GM21367 (cell line): ENCODE results near the gene CLIP1.
"Not testable (repeated sequence)": the region's sequence is repeated elsewhere in the genome, so short reads cannot be mapped to it uniquely, and the experiment has no call there.

Source experiments
- ATAC-seq: cut with Tn5 transposase; IDR thresholded peaks from one replicate; pipeline ENCODE4 v1.9.1; 2021; ENCODE audit not compliant: unreplicated experiment

The CLIP1 gene

GRCh38 chr12:122357536-122357935 is 64.9 kb downstream of the CLIP1 start:
- ATAC-seq, result not testable (repeated sequence)

- ATAC-seq, result not testable (repeated sequence)
Observed at GRCh38 chr12:122356991-122357390, 65.5 kb downstream of the CLIP1 start.

DNA sequence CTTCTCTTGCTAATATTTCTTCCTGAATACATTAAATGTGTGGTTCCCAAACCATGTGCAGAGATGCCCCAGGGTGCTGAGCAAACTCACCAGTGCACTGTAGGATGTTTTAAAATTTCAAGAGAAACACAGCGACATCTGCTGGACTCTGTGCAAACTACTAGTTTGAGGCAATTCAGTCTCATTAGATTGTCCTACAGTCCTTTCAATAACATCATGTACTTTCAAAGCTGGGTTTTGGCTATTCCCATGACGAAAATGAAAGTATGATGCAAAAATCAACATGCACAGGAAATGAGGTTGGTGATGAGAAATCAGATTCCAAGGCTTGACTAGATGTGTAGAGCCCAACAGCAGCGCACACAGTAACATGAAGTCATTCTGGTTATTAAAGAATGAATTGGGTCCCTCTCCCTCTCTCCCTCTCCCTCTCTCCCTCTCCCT is 66.3 kb downstream of the CLIP1 start:
- no peak for ATAC-seq

DNA sequence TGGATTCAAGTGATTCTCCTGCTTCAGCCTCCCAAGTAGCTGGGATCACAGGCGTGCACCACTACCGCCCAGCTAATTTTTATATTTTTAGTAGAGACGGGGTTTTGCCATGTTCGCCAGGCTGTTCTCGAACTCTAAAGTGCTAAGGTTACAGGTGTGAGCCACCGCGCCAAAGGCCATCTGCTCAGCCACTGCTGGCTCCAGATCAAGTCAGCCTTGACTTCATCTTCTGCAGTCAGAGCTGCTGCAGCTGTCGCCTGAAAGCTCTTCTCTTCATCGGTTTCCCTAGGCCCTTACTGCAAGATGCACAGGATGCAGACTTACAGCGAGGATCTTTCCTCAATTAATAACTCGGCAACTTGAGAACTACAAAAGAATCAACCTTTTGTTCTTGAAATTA is 66.8 kb downstream of the CLIP1 start:
- ATAC-seq, result no peak

GRCh38 chr12:122354958-122355641 is 67.4 kb downstream of the CLIP1 start:
- ATAC-seq, result no peak

- ATAC-seq, result no peak
Observed at GRCh38 chr12:122352394-122352793, 70.1 kb downstream of the CLIP1 start.

GRCh38 chr12:122350141-122350848 is 72.2 kb downstream of the CLIP1 start:
- no peak for ATAC-seq

DNA sequence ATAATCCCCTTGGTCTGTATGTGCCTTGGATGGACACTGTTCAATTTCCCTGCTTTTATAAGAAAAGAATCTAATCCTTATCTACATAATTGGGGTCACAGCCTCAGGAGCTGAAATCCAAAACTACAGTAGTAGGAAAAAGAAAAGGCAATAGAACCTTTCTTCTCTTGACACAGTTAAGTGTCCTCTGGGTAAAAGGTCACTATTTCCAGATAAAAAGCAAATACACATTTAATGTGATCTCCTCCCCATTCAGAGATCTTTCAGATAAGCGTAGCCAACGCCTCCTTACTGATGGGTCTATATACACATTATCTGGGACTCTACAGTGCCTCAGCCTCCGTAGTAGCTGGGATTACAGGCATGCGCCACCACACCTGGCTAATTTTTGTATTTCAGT is 73.4 kb downstream of the CLIP1 start:
- no peak for ATAC-seq

DNA sequence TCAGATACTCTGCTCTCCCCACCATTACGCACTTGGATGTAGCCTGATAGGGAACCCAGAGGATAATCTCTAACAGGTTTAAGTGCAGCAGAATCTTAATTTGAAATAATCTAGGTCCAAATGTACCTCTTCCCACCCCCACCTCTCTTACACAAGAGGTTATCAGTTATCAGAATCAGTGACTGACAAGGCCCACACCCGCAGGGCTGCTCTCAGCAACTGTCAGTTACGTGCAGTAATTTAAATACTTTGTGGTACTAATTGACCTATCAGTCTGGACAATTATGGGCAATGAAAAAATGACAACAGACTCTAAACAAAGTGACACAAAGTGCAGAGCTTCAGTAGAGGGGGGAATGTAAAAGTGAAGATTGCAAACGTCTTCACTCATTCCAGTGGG is 74.0 kb downstream of the CLIP1 start:
- ATAC-seq, result no peak

GRCh38 chr12:122346054-122346453 is 76.4 kb downstream of the CLIP1 start:
- ATAC-seq, result no peak

DNA sequence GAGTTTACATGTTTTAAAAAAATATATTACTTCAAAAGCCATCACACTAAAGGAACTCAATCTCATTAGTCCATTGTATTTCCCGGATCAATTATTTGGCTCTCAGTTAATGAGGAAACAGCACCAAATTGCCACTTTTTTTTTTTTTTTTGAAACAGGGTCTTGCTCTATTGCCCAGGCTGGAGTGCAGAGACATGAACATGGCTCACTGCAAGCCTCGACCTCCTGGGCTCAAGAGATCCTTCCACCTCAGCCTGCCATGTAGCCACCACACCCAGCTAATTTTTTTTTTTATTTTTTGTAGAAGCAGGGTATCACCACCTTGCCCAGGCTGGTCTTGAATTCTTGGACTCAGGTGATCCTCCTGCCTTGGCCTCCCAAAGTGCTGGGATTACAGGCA is 77.4 kb downstream of the CLIP1 start:
- no peak for ATAC-seq

DNA sequence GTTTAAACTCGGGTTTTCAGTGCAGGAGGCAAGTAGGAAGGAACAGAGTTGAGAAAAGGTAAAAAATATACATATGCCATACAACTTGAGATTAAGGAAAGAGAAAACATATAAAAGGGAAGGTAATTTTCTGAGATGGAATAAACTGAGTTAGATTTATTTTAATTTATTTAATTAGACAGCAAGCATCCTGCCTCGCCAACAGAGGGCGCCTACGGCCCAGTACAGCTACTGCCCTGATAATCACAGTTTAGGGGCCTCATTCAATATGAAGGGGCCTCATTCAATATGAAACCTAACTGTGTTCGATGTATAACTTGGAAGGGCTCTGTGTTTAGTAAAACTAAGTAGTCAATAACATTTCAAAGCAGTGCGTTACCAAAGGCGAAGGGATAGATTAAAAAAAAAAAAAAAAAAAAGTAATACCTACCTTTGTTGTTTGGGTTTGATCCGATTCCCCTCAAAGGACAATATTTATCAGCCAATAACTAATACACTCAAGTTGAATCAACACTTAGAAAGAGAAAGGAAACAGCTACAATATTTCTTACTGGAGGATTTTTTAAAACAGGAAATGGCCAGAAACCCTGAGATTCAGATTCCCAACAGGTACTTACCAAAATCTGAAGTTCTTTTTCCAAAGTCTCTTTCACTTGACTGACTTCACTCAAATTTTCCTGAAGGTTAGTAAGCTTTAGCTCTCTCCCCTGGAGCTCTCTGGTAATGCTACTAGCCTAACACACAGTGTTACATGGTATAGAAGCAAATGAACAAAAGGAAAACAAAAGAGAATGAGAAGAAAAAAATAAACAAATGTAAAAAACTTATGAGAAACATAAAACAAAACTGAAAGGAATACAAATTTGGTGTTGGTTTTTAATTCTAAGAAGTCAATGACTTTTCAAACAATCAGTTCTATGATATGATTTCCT is 86.2 kb downstream of the CLIP1 start:
- ATAC-seq, result no peak

GRCh38 chr12:122333142-122334087 is 89.1 kb downstream of the CLIP1 start:
- no peak for ATAC-seq

DNA sequence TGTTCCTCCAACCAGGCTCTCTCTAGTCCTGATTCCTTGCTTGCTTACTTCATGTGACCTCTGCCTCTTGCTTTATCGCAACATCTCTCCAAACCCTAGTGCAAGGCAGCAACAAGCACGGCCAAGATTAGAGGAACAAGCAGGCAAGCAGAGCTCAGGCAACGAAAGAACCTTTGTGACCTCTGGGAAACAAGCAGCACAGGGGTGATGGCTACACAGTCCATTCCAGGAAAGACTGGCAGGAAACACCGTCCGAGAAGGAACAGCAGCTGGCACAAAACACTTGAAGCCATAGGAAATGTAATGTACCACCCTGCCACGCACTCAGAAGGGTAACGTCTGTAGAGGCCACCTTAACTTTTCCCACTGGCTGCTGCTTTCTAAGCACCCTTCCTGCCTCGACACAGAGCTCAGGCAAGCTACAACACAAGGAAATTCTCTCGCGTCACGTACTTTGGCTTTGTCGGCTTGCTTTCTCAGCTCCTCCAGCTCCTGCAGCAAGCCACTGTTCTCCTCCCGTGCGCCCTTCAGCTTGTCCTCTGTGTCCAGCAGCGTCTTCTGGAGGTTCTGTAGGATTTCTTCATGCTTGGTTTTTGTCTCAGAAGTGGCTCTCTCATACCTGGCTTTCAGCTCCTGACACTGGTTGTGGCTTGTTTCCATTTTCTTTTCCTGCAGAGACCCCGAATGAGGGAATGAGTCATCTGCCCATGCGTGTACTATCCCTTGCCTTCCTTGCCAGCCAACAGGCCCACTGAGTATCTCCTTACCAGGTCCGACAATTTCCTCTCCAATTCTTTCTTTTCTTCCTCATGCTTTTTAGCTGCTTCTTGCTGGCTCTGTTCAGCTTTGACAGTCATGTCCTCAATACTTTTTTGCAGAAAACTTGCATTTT is 94.7 kb downstream of the CLIP1 start:
- ATAC-seq, result no peak

DNA sequence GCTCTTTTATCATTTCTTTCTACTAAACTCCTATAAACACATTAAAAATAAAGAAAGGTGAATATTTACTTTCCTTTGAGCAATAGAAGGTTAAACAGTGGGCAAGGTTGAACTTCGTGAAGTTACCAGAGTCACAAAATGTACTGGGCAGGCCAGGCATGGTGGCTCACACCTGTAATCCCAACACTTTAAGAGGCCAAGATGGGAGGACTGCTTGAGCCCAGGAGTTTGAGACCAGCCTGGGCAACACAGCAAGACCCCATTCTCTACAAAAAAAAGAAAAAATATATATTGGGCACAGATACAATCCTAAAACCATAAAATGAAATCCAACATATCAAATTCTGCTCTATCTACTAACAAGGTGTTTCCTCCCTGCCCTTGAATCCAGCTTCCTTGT is 95.5 kb downstream of the CLIP1 start:
- ATAC-seq, result no peak

GRCh38 chr12:122326586-122326985 is 95.9 kb downstream of the CLIP1 start:
- no peak for ATAC-seq

- ATAC-seq, result no peak
Observed at GRCh38 chr12:122323311-122324019, 99.0 kb downstream of the CLIP1 start.

- no peak for ATAC-seq
Observed at GRCh38 chr12:122322501-122322900, 100.0 kb downstream of the CLIP1 start.
